Activated naive CD4-positive, alpha-beta T cell treated with anti-CD3 and anti-CD28 coated beads, Interleukin-2, amount 10 ng/mL, durations not matched to agents 7 days and 5 days (primary cell): ENCODE measurements around the gene RNF224.
A peak's percentile ranks its signal among the peaks of the same experiment; 100 is the strongest.

ENCODE experiments used
- CTCF ChIA-PET: fragments of 350-600 bp; sonication (Branson Sonifier 250); formaldehyde crosslinking; loops from one replicate; lab custom pipeline; 2021; ENCODE audit warnings: antibody characterized with exemption; lab: Charles Lee
- DNase-seq: peaks from one replicate; pipeline ENCODE4 v3.0.0-alpha.2; 2020
- H3K27ac Mint-ChIP-seq: one replicate; pipeline ENCODE4 v1.8.0; 2021; ENCODE audit warnings: mild to moderate bottlenecking, moderate library complexity, mixed read lengths
- H3K27me3 Mint-ChIP-seq: one replicate; pipeline ENCODE4 v1.8.0; 2021; ENCODE audit warnings: mild to moderate bottlenecking, mixed read lengths
- H3K36me3 Mint-ChIP-seq: one replicate; pipeline ENCODE4 v1.8.0; 2021; ENCODE audit warnings: mixed read lengths
- H3K4me1 Mint-ChIP-seq: one replicate; pipeline ENCODE4 v1.8.0; 2021; ENCODE audit warnings: mixed read lengths
- H3K4me3 Mint-ChIP-seq: one replicate; pipeline ENCODE4 v1.8.0; 2021; ENCODE audit warnings: mild to moderate bottlenecking, moderate library complexity, mixed read lengths
- H3K9me3 Mint-ChIP-seq: one replicate; pipeline ENCODE4 v1.8.0; 2021; ENCODE audit warnings: mixed read lengths

The RNF224 gene

DNA sequence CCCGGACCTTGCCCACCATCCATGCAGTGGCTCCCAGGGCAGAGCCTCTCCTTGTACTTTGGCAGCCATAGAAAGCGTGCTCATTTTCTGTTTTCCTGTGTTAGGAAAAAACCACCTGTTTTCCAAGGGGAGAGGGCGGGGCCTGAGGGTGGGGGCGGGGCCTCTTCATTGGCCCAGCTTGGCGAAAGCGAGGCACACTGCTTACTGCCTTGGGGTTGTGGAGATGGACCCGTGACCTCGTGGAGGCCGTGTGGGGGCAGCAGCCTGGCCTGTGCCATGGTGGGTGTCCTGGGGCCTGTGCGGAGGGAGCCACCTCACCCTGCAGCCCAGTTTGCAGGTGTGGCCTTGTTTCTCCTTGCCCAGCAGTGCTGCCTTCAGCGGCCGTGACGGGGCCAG is 45.8 kb downstream of the RNF224 start:
- Mint-ChIP-seq H3K27me3 (peaks cover 27% of the 10 kb centered on the region), H3K27ac (no peak overlapping the region), H3K36me3 (peaks cover 26% of the 10 kb centered on the region), H3K4me3 (no peak overlapping the region), H3K9me3 (no peaks in the 10 kb centered on the region), H3K4me1 (peaks cover 45% of the 10 kb centered on the region)
- CTCF ChIA-PET = no interaction called here
- no peak for DNase-seq

DNA sequence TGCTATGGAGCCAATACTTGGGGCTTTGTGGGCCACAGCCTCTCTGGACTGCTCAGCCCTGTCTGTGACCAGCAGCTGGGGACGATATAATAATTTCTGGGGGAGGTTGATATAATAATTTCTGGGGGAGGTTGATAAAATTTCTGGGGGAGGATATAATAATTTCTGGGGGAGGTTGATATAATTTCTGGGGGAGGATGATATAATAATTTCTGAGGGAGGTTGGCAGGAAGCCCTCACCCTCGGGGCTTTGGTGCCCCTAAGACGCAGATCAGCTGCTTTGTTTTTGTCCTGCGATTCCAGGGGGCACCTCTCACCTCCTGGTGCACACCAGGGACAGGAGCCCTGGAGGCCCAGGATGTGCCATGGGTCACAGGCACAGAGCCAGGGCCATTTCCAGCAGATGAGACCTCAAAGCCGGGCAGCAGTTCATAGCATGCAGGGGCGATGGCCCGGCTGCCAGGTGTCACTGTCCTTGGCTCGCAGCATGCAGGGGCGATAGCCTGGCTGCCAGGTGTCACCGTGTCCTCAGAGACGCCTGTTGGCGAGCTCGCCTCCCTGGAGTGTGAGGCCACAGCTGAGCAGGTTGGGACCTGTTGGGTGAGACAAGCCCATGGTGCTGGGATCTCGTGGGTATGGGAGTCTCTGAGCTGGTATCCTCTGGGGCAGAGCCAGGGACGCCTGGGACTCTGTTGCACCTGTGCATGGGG is 46.5 kb downstream of the RNF224 start:
- peaks cover 21% of the 10 kb centered on the region for H3K36me3 Mint-ChIP-seq
- H3K9me3 Mint-ChIP-seq = no peaks in the 10 kb centered on the region
- no peak overlapping the region for H3K27ac Mint-ChIP-seq
- peaks cover 42% of the 10 kb centered on the region for H3K4me1 Mint-ChIP-seq
- H3K4me3 Mint-ChIP-seq = no peak overlapping the region
- peaks cover 27% of the 10 kb centered on the region for H3K27me3 Mint-ChIP-seq
- CTCF ChIA-PET = interaction anchor here (0.8 to 1.1 kb wide), 2 partner anchors 12 to 57 kb away, joined by 3 to 5 read pairs; no protein-coding TSS in a partner anchor
- DNase-seq = no peak

DNA sequence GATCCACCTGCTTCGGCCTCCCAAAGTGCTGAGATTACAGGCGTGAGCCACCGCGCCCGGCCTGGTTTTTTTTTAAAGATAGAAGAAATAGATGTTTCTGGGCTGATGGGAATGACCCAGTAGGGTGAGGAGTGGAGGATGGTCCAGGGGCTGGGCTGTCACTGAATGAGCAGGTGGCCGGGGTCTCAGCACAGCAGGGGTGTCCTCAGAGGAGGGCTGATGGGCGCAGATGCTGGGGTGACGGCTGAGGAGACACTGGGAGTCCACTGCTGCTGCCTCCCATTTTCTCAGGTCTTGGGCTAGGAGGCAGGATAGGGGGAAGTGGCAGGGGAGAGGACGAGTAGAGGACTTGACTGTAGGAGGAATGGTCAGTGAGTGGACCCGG is 47.9 kb downstream of the RNF224 start:
- Mint-ChIP-seq H3K27ac (no peak overlapping the region), H3K4me3 (no peak overlapping the region)

DNA sequence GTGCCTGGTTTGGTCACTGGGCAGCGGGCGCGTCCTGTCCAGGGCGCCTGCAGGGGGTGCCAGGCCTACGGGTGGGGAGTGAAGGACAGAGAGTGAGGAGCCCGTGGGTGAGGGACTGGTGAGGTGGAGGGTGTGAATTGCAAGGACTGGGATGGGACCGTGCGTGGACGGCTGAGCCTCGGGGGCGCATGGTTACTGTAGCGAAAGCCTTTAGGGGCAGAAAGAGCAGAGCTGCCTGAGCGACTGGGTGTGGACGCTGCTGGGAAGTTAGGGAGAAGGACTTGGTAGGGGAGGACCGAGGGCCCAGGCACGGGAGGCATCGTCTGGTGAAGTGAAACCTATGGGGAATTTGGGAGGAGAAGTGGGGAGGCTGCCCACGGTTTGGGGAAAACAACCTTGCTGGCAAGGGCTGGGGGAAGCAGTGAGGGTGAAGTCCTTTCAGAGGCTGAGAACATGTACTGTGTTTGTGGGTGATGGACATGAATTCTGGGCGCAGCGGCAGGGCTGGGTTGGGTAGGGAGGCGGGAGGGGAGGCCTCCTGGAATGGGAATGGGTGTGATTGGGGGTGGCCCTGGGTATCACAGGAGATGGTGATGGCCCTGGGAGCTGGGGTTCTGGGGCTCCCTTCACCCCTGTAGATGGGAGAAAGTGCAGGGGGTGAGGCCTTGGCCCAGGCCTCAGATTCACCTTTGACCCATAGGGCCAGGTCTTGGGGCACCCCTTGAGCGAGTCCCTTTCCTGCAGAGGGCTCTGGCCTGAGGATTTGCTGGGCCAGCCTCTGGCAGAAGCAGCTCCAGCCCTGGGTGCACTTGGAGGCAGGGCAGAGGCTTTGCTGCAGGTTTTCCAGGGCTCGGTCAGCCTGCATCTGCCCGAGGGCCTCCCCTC is 48.5 kb downstream of the RNF224 start:
- H3K9me3 Mint-ChIP-seq = no peaks in the 10 kb centered on the region
- H3K27ac Mint-ChIP-seq = no peak overlapping the region
- CTCF ChIA-PET = no interaction called here
- H3K36me3 Mint-ChIP-seq = peaks cover 10% of the 10 kb centered on the region
- no peak for DNase-seq
- H3K4me1 Mint-ChIP-seq = peaks cover 34% of the 10 kb centered on the region
- no peak overlapping the region for H3K4me3 Mint-ChIP-seq
- H3K27me3 Mint-ChIP-seq = peaks cover 38% of the 10 kb centered on the region

More for the DNA sequence above, 47.9 kb downstream of the RNF224 start:
- Mint-ChIP-seq H3K9me3 (no peaks in the 10 kb centered on the region), H3K27me3 (peaks cover 34% of the 10 kb centered on the region), H3K36me3 (peaks cover 10% of the 10 kb centered on the region), H3K4me1 (peaks cover 34% of the 10 kb centered on the region)
- CTCF ChIA-PET = no interaction called here
- DNase-seq = no peak

DNA sequence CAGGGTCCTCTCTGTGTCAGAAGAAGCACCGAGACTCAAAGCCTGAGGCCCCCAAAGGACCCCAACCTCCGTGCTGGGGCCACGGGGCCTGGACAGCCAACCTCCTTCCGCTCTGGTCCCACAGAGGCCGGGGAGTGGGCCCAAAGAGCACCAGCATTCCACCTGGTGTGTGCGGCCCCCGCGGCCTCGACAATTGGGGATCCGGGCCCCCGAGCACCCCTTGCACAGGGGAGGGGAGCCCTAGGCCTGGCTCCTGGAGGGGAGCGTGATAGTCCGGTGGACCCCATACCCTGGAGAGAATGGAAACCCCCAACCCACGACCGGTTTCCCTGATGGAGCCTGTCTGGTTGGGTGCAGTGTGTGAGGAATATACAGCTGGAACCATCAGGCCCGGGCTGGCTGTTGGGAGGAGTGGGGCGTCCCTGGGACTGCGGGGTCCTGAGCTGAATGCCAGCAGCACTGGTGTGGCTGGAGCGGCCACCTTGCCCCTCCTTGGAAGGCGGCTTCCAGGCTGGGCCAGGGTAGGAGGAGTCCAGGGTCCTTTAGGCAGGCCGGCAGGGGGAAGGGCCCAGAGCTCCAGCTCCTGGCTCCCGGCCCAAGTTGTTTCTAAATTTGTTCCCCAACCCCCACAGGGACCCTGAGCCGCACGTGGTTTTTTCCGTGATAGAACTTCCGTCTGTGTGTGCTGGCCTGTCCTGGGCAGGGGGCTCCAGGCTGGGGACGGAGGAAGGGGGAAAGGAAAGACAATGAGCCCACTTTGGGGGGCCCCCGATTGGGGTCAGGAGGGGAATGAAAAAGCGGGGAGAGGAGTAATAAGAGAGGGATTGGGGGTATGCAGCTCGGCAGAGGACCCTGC is 49.4 kb downstream of the RNF224 start:
- peak overlapping the region; percentile 50 for H3K4me3 Mint-ChIP-seq

DNA sequence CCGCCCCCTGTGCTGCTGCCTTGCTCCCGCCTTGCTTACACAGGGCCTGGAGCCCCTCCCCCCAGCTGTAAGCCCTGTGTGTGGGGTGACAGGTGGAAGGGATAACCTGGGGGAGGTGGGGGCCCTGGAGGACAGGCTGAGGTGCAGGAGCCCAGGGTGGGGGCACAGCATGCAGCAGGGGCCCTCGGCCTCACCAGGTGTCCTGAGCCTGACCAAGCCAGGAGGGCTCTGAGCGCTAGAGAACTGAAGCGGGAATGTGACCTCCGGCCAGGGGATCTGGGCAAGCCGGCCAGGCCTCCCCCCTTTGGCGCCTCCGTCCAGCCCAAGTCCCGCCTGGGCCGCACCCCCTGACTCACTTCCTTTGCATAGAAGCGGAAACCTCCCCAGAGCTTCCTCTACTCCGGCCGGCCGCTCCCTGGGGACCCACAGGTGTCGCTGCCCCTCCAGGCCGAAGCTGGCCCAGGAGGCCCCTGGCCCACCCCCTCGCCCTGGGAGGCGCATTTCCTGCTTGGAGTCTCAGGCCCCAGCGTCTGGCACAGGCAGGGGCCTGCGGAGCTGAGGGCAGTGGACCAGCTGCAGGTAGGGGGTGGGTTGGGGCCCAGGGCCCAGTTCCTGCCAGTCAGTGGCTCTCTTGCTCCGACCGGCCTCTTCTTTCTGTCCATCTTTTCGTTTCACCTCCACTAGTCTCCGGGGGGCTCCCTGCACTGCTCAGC is 50.2 kb downstream of the RNF224 start, which contains the start of gene TOR4A:
Gene TOR4A (plus strand): TSS at position 398 of the 713 bp plus-strand sequence. CDS start 964 bp downstream, outside the sequence.
- DNase-seq = peak; percentile 66
- H3K9me3 Mint-ChIP-seq = no peaks in the 10 kb centered on the region
- H3K27me3 Mint-ChIP-seq = peaks cover 46% of the 10 kb centered on the region
- peak within 1 kb of the TSS; percentile 82 for H3K27ac Mint-ChIP-seq
- peak within 1 kb of the TSS; percentile 79 for H3K4me3 Mint-ChIP-seq
- H3K36me3 Mint-ChIP-seq = peaks cover 4% of the 10 kb centered on the region
- peaks cover 22% of the 10 kb centered on the region for H3K4me1 Mint-ChIP-seq
- CTCF ChIA-PET = interaction anchor here (1.3 kb wide), 1 partner anchor 25 kb away, joined by 4 read pairs; the partner anchor contains the start of gene NRARP

More for the DNA sequence above, 49.4 kb downstream of the RNF224 start:
- Mint-ChIP-seq H3K27me3 (peaks cover 40% of the 10 kb centered on the region), H3K4me1 (peaks cover 25% of the 10 kb centered on the region), H3K9me3 (no peaks in the 10 kb centered on the region), H3K36me3 (peaks cover 3% of the 10 kb centered on the region), H3K27ac (peak overlapping the region; percentile 37)
- CTCF ChIA-PET = interaction anchor here (1.3 kb wide), 1 partner anchor 25 kb away, joined by 4 read pairs; the partner anchor contains the start of gene NRARP
- DNase-seq = no peak

DNA sequence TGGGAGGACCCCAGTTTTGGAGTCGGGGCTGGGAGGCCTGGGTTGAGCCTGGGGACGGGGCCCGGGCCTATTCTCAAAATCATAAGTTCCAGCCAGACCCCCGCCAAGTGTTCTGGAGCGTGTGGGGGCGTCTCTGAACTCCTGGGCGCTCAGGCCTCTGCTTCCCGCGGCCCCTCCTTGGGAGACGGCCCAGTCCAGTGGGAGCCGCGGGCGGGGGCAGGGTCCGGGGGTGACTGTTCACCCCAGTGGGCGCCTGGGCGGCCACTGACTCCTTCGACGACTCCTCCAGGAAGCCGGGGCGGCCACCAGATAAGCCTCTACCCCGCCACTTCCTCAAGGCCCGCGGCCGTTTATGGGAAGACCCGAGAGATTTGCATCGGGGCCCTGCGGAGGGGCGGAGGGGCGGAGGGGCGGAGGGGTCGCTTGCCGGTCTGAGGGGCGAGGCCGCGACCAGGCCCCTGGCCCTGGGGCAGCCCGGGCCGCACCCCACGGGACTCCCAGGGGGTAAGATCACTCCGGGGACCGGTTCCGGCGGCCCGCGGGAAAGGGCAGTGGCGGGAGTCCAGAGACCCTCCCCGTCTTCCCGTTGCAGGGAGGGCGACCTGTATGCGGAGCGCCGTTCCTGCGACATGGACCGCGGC is 50.9 kb downstream of the RNF224 start:
- CTCF ChIA-PET = interaction anchor here (1.3 kb wide), 1 partner anchor 24 kb away, joined by 4 read pairs; the partner anchor contains the start of gene NRARP
- Mint-ChIP-seq H3K4me1 (peaks cover 26% of the 10 kb centered on the region), H3K9me3 (no peaks in the 10 kb centered on the region), H3K27me3 (peaks cover 53% of the 10 kb centered on the region), H3K4me3 (peak overlapping the region; percentile 79), H3K27ac (peak overlapping the region; percentile 82), H3K36me3 (peaks cover 6% of the 10 kb centered on the region)
- DNase-seq = peak; percentile 46
